GM19025 (cell line): ENCODE data around the gene GRIA4.
"Not testable (repeated sequence)": the region's sequence is repeated elsewhere in the genome, so short reads cannot be mapped to it uniquely, and the experiment has no call there.

Experiments
- ATAC-seq: cut with Tn5 transposase; IDR thresholded peaks from one replicate; pipeline ENCODE4 v1.9.1; 2021; ENCODE audit warnings: mild to moderate bottlenecking, low read depth, moderate library complexity; ENCODE audit not compliant: unreplicated experiment

Gene GRIA4

DNA sequence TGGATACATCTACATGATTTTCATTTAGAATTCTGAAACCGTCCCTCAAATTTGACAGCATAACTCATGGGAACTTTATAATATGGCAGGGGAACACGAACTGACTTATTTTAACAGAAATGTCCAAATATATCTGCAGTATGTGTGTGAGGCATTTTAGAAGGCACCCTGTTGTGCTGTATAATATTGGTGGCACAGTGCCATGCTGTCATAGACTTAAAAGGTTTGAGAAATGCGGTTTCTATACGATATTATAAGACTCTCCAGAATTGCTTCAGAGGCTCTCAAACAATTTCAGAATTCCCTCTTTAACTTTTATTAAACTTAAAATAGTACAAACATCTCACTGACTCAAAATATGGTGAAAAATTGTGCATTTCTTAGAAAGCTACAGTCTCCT is 230.5 kb downstream of the GRIA4 start:
- no peak for ATAC-seq

DNA sequence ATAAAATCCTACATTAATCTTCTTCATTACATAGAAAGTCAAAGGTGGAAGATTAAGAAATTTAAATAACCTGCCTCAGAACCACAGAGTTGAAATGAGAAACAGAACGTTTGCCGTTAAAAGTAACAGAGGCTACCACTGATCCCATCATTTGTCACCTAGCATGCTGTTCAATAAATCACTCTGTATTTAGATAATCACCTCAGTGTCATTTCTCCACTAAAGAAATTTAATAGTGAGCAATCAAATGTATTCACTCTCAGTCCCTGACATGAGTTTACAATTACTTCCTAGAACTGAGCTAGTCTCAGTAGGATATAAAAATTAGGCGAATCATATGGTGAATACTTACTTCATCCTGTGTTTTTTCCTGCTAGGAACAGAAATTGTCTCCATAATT is 242.5 kb downstream of the GRIA4 start:
- ATAC-seq = no peak

DNA sequence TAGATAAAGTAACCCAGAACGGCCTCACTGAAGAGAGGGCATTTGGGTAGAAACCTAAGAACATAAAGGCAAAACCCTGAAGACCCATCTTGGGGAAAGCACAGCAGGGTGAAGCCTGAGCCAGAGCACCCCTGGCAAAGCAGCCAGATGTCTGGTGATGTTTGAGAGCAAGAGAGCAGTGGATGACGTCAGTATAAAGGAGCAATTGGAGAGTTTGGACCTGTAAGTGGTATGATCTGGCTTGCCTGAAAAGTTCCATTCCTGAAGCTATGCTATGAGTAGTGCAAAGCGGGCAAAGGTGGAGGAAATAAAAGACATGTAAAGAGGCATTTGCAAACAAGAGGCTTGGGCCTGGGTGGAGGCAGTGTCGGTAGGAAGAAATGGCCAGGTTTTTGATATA is 244.4 kb downstream of the GRIA4 start:
- no peak for ATAC-seq

DNA sequence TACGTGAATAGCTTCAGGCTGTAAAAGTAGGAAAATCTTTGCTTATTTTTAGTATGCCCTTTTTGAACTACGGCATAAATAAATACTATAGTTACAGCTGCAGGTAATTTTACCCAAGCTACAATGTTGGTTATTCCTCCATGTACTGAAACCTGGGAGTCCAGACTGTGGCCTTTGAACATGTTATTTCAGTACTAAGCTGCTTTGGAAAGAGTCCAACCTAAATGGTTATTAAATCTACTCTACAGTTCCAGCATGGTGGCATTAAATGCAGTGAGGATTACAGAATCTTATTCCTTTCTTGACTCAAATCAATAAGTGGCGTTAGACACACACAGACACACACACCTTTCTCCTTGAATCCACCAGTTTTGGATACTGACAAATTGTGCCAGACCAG is 247.1 kb downstream of the GRIA4 start:
- no peak for ATAC-seq

DNA sequence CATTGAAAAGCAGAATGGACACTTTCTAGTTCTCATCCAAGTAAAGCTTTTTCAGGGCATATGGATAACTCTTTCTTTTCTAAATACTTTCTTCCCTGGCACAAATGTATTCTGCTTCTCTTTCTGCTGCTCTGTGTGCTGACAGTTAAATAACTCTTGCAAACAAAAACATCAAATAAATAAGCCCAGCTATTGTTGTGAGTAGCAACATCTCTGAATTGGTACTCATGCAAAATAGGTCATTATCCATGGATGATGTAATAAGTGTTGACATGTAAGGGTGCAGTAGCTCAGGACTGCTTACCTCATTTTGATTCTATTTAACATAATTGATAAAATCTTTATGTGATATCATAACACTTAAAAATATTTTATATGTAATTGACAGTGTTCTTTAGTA is 247.9 kb downstream of the GRIA4 start:
- no peak for ATAC-seq

DNA sequence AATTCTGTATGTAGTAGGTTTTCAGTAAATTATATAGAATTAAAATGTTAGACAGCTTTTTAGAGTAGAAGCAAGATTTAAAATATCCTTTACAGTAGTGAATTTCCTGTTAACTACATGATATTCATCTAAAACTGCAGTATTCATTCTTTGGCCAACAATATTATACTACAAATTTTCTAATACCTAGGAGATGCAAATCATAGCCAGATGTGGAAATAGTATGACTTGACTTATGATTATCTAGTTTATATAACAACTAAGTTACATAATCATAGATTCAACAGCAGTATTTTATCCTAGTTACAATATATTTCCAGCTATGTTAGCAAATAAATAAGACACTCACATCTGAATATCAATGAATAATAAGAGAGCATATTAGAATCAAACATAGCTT is 249.0 kb downstream of the GRIA4 start:
- no peak for ATAC-seq

DNA sequence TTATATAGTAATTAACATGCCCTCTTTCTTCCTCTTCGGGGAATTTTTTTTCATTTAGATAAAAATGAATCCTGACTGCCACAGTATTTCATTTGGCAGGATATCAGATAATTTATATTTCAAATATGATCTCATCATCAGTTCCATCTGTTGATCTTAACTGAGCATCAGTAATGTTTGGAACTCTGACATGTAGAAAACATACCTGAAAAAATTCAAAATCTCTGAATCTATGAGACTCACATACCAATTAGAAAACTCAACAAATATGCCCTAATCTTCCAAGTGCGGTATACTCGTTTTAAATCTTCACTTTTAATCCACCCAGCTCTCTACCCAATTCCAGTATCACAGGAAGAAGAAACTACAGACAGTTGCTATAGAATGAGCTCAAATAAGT is 250.2 kb downstream of the GRIA4 start:
- no peak for ATAC-seq

DNA sequence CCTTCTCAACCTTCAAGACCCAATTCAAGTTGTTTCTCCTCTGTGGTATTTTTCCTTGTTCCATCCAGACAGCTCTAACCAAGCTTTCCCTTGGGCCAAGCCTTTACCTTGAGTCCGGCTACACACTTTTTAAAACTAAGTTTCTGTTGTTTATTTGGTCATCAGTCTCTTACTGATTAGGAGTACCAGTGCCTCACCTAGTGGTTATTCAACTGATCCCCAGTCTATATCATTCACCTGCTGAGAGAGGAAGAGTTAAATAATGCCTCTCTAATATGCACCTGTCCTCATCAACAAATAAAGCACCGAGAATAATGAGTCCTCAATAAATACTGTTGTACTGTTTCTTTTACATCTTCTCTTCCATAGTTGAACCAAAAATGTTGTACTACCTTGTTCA is 251.4 kb downstream of the GRIA4 start:
- no peak for ATAC-seq

DNA sequence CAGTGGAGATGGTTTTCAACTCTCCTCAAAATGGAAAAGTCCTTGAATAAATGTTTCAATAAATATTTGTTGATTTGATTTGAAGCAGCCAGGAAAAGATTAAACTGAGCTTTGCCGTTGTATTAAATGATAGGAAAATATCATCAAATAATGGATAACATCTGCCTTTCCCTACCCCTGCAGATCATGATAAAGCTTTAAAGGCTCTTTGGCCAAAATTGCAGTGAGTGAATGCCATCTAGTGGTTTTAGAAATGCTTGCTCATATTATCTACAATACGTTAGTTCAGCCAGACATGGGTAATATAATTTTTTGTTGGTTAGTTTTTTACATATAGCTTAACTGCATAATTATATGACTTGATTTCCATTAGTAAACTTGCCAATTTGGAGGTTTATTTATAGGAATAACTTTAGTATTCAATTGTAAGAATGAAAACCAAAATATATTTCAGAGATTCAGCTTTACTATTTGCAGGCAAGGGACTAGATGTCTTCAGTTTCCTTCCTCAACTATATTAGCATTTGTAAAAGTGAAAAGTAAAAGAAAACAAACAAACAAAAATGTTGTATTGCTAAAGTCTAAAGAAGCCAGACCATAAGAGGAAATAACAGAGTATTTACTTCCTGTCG is 253.0 kb downstream of the GRIA4 start:
- ATAC-seq = no peak

DNA sequence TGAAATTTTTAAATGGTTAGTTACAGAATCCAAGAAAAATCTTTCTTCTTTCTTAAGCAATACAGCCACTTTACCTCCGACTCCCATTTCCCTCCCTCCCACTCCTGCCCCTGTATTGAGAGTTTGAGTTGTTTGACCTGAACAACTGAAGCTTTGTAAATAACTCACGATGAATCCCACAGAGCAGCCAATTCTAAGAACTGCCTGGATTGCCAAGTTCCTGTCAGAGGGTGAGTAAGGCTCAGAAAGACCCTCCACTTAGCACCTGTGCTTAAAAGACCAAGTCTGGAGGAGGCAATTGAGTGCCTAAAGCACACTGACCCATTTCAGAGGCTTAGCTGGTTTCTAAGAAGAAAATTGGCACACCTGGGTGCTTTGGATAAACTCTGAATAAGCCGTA is 253.7 kb downstream of the GRIA4 start:
- no peak for ATAC-seq

DNA sequence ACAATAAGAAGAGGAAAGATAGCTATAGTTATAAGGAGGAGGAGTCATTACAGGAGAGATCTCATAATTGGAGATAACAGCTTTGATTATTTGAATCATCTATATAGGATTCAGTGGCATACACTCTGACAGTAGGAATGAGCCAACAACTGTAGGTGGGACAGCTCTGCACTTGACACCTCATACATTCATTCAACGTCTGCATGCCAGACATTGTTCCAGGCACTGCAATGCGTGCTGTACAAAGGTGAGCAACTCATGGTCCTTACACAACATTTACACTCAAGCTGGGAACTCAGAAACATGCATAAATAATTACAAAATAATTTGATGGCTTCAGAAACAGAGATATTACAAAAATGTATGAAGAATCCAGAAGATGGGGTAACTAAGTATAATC is 257.9 kb downstream of the GRIA4 start:
- no peak for ATAC-seq

DNA sequence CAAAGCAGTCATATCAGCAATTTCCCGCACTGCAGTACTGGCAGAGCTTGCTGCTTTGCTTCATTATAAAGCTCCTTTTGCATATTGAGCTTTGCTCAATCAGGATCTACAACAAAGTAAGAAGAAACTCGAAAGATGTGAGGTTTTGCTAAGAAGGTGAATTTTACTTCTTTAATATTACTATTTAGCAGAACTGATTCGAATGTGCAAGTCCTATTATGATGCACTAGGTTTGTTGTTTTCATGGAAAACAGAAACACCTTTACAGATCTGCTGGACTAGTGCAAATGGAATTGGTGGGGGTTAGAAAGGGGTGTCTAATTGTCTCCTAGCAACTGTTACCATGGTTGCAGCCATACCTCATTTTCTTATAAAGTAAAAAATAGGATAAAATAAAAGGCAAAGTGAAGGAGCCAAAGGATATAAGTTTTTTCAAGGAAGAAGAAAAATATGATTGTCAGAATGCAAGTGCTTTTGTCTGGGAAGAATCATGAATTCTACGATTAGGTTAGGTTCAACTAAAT is 259.0 kb downstream of the GRIA4 start:
- no peak for ATAC-seq

DNA sequence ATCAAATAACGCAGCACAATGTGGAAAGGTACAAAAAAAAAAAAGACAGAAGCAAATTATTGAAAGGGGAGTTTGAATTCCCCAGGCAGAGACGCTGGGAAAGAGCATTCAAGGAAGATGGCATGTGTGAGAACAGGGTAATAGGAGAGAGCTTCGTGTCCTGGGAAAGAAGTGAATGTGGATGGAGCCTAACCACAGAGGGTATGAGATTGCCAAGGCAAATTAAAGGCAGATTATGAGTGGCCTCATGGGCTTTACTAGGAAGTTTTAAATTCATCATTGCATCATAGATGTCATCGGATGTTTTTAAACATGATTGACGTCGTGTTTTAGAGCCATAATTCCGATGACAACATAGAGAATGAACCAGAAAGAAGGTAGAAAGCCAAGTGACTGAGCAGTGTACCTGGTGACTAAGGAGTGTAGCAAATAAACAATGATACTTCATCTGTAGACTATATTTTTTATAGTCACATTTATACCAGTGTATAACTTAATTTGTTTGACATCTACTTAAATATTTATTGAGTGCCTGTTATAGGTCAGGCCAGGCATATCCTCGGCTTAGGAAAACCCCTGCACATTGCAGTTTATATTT is 260.7 kb downstream of the GRIA4 start:
- ATAC-seq = no peak

DNA sequence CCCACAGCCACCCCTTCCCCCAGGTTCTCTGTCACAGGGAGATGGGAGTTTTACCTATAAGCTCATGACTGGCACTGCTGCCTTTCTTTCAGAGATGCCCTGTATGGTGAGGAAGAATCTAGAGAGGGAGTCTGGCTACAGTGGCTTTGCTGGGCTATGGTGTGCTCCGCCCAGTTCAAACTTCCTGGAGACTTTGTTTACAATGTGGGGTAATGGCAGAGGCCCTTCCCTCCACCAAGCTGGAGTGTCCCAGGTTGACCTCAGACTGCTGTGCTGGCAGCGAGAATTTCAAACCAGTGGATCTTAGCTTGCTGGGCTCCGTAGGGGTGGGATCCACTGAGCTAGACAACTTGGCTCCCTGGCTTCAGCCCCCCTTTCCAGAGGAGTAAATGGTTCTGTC is 268.6 kb downstream of the GRIA4 start:
- no peak for ATAC-seq

DNA sequence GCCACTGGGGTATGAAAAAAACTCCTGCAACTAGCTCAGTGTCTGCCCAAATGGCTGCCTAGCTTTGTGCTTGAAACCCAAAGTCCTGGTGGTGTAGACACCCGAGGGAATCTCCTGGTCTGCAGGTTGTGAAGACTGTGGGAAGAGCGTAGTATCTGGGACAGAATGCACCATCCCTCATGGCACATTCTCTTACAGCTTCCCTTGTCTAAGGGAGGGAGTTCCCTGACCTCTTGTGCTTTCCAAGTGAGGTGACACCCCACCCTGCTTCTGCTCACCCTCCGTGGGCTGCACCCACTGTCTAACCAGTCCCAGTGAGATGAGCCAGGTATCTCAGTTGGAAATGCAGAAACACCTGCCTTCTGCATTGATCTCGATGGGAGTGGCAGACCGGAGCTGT is 269.1 kb downstream of the GRIA4 start:
- not testable (repeated sequence) for ATAC-seq

DNA sequence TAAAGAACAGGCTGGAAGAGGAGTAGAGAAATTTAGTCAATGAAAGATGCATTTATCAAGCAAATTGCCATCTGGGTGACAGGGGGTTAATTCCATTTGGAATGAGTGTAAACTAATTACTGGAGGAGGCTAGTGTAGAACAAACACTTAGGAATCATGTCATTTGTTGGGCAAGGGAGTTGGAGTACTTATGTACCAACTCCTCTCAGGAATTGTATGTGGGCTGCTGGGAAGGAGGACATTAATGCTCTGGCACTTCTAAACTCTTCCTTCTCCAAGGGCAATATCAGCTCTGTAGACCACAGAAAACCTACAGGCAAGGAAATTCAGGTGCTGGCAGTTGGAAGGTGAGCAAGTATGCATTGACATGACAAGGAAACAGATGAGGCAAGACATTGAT is 271.2 kb downstream of the GRIA4 start:
- ATAC-seq = no peak

DNA sequence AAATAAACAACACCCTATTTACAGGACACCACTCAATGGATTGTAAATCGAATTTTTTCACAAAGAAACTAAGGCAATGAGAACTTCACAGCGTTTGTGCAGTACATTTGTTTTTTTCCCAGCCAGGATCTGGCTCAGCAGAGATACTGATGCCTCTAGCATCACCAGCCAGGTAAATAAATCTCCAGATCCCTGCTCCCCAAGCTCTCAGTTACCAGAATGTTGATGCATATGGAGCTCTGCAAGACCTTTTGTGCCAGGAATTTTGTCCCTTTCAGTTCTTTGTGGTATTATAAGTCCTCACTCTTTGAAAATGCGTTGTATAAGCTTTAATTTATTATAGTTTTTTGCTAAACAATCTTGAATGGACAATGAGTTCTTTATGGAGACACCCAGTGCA is 274.6 kb downstream of the GRIA4 start:
- no peak for ATAC-seq

DNA sequence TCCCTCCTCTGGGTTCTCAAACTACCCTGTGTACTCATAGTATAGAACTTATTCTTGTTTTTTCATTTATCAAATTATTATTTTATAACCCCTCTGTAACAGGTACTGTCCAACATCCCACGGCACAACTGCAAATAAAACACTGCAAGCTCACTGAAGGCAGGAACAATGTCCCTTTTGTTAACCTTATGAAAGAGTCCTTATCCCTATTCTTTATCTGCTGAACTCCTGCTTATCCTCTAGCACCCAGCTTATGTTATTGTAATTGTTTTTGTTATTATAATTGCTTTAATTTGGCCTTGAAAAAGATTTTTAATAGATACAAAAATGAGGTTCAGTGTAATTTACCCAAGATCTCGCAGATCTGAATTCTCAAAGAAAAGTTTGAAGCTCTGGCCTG is 281.8 kb downstream of the GRIA4 start:
- no peak for ATAC-seq

DNA sequence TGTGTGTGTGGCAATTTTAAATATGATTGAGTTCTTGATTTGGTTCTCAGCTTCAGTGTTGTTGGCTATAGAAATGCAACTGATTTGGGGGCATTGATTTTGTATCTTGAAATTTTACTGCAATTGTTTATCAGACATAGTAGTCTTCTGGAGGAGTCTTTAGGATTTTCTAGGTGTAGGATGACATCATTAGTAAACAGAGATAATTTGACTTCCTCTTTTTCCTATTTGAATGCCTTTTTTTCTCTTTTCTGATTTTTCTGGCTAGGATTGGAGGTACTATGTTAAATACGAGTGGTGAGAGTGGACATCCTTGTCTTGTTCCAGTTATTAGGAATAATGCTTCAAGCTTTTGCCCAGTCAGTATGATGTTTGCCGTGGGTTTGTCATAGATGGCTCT is 287.3 kb downstream of the GRIA4 start:
- ATAC-seq = no peak

DNA sequence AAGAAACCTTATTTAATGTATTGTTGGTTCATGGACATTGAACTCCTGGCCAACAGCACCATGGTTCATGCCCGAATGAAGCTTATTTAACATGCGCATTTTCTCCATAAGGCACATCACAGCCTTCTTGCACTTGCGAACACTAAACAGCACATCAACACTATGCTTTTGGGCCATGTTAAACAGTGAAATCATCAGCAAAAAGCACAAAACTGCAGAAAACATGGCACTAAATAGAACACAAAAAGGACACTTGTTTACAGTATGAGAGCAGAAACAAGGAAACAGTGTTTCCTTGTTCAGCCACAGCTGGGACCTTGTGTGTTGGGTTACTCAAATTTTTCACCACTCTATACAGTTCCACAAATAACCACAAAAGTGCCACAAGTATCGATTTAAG is 289.9 kb downstream of the GRIA4 start:
- ATAC-seq = no peak

DNA sequence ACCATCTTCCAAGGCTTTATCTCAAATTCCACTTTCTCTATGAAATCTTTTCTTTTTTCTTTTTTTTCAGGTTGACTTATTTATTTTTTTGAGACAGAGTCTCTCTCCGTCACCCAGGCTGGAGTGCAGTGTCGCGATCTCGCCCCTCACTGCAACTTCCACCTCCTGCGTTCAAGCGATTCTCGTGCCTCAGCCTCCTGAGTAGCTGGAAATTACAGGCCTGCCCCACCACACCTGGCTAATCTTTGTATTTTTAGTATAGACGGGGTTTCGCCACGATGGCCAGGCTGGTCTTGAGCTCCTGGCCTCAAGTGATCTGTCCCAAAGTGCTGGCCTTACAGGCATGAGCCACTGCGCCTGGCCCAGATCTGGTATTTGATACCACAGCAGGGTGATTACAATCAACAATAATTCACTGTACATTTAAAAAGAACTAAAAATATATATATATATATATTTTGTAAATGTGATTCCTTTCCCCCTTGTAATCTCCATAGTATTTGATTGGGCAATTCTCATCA is 290.7 kb downstream of the GRIA4 start:
- ATAC-seq = no peak

DNA sequence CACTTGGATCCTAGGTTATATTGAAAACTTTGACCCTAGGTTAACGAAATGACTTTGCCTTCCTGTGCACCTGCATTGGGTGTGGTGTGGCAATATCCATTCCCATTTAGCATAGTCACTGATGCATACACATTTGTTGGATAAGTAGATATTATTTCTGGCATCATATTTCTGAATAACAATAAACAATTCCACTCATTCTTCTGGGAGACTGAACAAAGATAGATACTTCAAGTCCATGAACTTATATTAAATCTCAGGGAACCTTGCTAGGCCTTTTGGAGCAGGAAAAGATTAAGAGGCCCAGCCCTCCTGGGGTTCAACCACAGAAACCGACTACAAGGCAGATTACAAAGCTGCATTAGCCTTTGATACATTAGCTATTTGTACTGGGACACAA is 293.2 kb downstream of the GRIA4 start:
- no peak for ATAC-seq
